ENCODE results near the gene CLCN1.

DNA sequence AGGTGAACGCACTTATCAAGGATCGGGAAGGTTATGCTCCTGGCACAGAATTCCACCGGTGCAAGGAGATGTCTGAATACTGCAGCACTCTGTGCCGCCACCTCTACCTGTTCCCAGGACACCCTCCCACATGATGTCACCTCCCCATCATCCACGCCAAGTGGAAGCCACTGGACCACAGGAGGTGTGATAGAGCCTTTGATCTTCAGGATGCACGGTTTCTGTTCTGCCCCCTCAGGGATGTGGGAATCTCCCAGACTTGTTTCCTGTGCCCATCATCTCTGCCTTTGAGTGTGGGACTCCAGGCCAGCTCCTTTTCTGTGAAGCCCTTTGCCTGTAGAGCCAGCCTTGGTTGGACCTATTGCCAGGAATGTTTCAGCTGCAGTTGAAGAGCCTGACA is 11.0 kb upstream of the CLCN1 start:
- TF ChIP-seq EZH2phosphoT487 (IDR thresholded peaks at IDR 0.05; ENCODE audit: borderline replicate concordance, low read depth, low read length), result no peak
- TF ChIP-seq, protein P1, sequence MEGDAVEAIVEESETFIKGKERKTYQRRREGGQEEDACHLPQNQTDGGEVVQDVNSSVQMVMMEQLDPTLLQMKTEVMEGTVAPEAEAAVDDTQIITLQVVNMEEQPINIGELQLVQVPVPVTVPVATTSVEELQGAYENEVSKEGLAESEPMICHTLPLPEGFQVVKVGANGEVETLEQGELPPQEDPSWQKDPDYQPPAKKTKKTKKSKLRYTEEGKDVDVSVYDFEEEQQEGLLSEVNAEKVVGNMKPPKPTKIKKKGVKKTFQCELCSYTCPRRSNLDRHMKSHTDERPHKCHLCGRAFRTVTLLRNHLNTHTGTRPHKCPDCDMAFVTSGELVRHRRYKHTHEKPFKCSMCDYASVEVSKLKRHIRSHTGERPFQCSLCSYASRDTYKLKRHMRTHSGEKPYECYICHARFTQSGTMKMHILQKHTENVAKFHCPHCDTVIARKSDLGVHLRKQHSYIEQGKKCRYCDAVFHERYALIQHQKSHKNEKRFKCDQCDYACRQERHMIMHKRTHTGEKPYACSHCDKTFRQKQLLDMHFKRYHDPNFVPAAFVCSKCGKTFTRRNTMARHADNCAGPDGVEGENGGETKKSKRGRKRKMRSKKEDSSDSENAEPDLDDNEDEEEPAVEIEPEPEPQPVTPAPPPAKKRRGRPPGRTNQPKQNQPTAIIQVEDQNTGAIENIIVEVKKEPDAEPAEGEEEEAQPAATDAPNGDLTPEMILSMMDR (conservative IDR thresholded peaks at IDR 0.05; ENCODE audit: low read length), result no peak

Measured in OCI-LY7 (cell line).